GM06990 (cell line): ENCODE results near the gene WBP2.

Experiments used
- DNase-seq: peaks from one replicate; pipeline ENCODE4 v3.0.0-alpha.2; 2011; ENCODE audit not compliant: insufficient read length; ENCODE audit errors: extremely low read depth
- H3K27me3 ChIP-seq: replicated peaks from 2 replicates; pipeline ENCODE4 v1.6.0; 2011; ENCODE audit warnings: low read length; ENCODE audit not compliant: control insufficient read depth, insufficient read depth
- H3K36me3 ChIP-seq: 2 replicates; pipeline ENCODE4 v1.5.1; 2011; ENCODE audit warnings: low read length; ENCODE audit not compliant: control insufficient read depth, insufficient read depth
- H3K4me3 ChIP-seq: replicated peaks from 2 replicates; pipeline ENCODE4 v1.5.1; 2011; ENCODE audit warnings: low read depth, mild to moderate bottlenecking, control low read depth, low read length
- CTCF ChIP-seq: IDR thresholded peaks from 2 replicates; pipeline ENCODE4 v1.5.1; 2011; ENCODE audit warnings: low read length, control low read depth, mild to moderate bottlenecking, inconsistent platforms; ENCODE audit not compliant: insufficient read depth, poor library complexity, severe bottlenecking

The WBP2 gene

GRCh38 chr17:75822119-75822799 lies 32.9 kb downstream of the WBP2 start:
- Histone ChIP-seq H3K36me3 (peaks cover 47% of the 10 kb centered on the region), H3K27me3 (no peaks in the 10 kb centered on the region), H3K4me3 (no peak overlapping the region)
- TF ChIP-seq CTCF = no peak
- peak; percentile 14 for DNase-seq

- Histone ChIP-seq H3K4me3 (no peak overlapping the region), H3K36me3 (peaks cover 47% of the 10 kb centered on the region), H3K27me3 (no peaks in the 10 kb centered on the region)
- TF ChIP-seq CTCF = no peak
- DNase-seq = peak; percentile 6
Measured at GRCh38 chr17:75821552-75821951, 33.6 kb downstream of the WBP2 start.

GRCh38 chr17:75820094-75821080 lies 34.7 kb downstream of the WBP2 start:
- Histone ChIP-seq H3K4me3 (no peak overlapping the region), H3K27me3 (no peaks in the 10 kb centered on the region), H3K36me3 (peaks cover 47% of the 10 kb centered on the region)
- no peak for TF ChIP-seq CTCF
- DNase-seq = no peak

- TF ChIP-seq CTCF = no peak
- DNase-seq = no peak
- Histone ChIP-seq H3K36me3 (peaks cover 49% of the 10 kb centered on the region), H3K4me3 (no peak overlapping the region), H3K27me3 (no peaks in the 10 kb centered on the region)
Measured at GRCh38 chr17:75819678-75820077, 35.5 kb downstream of the WBP2 start.

GRCh38 chr17:75819116-75819515 lies 36.0 kb downstream of the WBP2 start:
- DNase-seq = no peak
- no peak overlapping the region for H3K4me3 ChIP-seq
- TF ChIP-seq CTCF = no peak
- H3K36me3 ChIP-seq = peaks cover 48% of the 10 kb centered on the region
- no peaks in the 10 kb centered on the region for H3K27me3 ChIP-seq
